HG03108 (cell line): ENCODE measurements around the gene HEXIM1.

Source experiments
- ATAC-seq: cut with Tn5 transposase; IDR thresholded peaks from one replicate; pipeline ENCODE4 v1.9.1; 2021; ENCODE audit warnings: moderate library complexity; ENCODE audit not compliant: unreplicated experiment

HEXIM1 gene

GRCh38 chr17:45168991-45169752 lies 20.9 kb downstream of the HEXIM1 start:
- ATAC-seq = no peak

- ATAC-seq = no peak
Measured at GRCh38 chr17:45170280-45170930, 22.1 kb downstream of the HEXIM1 start.

- ATAC-seq = no peak
Measured at GRCh38 chr17:45170931-45171337, 22.7 kb downstream of the HEXIM1 start.

- ATAC-seq = no peak
Measured at GRCh38 chr17:45171338-45172231, 23.3 kb downstream of the HEXIM1 start.

- no peak for ATAC-seq
Measured at GRCh38 chr17:45172232-45172540, 23.9 kb downstream of the HEXIM1 start.

- ATAC-seq = no peak
Measured at GRCh38 chr17:45172541-45173286, 24.4 kb downstream of the HEXIM1 start.

GRCh38 chr17:45175759-45176115 lies 27.5 kb downstream of the HEXIM1 start:
- no peak for ATAC-seq

- no peak for ATAC-seq
Measured at GRCh38 chr17:45177563-45177962, 29.3 kb downstream of the HEXIM1 start.

- no peak for ATAC-seq
Measured at GRCh38 chr17:45184144-45184543, 35.9 kb downstream of the HEXIM1 start.

GRCh38 chr17:45186801-45187354 lies 38.6 kb downstream of the HEXIM1 start:
- ATAC-seq = no peak

GRCh38 chr17:45189009-45189408 lies 40.7 kb downstream of the HEXIM1 start:
- no peak for ATAC-seq

GRCh38 chr17:45190503-45191255 lies 42.4 kb downstream of the HEXIM1 start:
- ATAC-seq = no peak

GRCh38 chr17:45195424-45195823 lies 47.1 kb downstream of the HEXIM1 start:
- no peak for ATAC-seq

- no peak for ATAC-seq
Measured at GRCh38 chr17:45197108-45197507, 48.8 kb downstream of the HEXIM1 start.

GRCh38 chr17:45197555-45198334 lies 49.5 kb downstream of the HEXIM1 start:
- peak; percentile 85 for ATAC-seq

- no peak for ATAC-seq
Measured at GRCh38 chr17:45200701-45201100, 52.4 kb downstream of the HEXIM1 start.

GRCh38 chr17:45201457-45201856 lies 53.2 kb downstream of the HEXIM1 start:
- ATAC-seq = no peak
